Activated effector memory CD4-positive, alpha-beta T cell treated with Interleukin-2 at 50 U/mL for 16 hours (primary cell): ENCODE results near the gene NTN3.

Experiments
- DNase-seq: peaks from one replicate; pipeline ENCODE4 v3.0.0-alpha.2; 2020

NTN3 gene

DNA sequence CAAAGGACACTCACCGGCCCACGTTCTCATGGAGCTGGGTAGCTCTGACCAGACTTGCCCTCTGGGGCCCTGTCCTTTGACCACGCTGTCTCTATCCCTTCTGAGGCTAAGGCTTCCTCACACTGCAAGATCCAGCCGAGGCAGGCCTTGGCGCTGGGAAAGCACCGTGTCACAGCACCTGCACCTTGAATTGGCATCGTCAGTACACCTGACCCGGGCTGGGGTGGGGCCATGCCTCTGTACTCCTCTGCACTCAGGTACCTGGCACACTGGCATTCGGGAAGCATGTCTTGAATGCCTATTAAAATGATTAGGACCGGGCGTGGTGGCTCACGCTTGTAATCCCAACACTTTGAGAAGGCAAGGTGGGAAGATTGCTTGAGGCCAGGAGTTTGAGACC lies 9.9 kb downstream of the NTN3 start:
- no peak for DNase-seq

GRCh38 chr16:2481676-2482075 lies 10.6 kb downstream of the NTN3 start:
- DNase-seq: no peak

- DNase-seq: no peak
Observed at GRCh38 chr16:2482249-2482648, 11.2 kb downstream of the NTN3 start.

DNA sequence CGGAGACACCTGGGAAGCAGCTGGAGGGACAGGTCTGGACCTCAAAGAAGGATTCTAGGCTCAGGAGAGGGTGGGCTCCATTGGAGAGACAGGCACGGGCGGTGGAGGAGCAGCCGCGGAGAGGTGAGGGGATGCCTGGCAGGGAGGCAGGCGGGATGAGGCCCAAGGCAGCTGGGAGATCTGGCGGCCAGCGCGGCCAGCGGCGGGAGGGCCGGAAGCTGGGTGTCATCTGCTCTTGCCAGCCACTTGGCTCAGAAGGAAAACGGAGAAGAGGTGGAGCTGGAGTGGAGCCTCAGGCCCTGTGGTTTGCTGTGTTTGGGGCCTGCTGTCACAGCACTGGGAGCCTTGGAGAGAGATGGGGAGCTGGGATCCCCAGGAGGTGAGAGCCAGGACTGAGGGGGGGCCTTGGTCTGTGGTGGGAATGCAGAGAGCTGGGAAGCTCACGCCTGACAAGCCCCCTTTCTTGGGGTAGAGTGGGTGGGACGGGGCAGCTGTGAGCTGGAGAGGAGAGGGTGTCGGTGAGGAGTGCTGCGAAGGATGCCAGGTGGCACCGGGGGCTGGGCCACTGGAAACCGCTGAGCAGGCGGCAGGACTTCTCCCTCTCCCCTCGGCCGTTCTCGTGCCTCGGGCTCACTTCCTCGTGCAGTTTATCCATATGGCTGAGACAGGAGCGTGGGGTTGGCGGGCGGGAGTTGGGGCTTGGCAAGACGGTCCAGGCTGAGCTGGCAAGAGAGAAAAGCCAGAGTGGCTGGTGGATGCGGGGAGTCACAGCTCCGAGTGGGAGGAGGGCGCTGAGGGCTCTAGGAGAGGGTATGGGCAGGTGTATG lies 11.8 kb downstream of the NTN3 start:
- DNase-seq: no peak

- DNase-seq: no peak
Observed at GRCh38 chr16:2483939-2484897, 13.1 kb downstream of the NTN3 start.

GRCh38 chr16:2484898-2485508 lies 13.9 kb downstream of the NTN3 start:
- DNase-seq: no peak

- DNase-seq: no peak
Observed at GRCh38 chr16:2485811-2486507, 14.9 kb downstream of the NTN3 start.

- peak; percentile 68 for DNase-seq
Observed at GRCh38 chr16:2486645-2487516, 15.8 kb downstream of the NTN3 start.

GRCh38 chr16:2487517-2487842 lies 16.4 kb downstream of the NTN3 start:
- DNase-seq: no peak

GRCh38 chr16:2487903-2488531 lies 16.9 kb downstream of the NTN3 start:
- no peak for DNase-seq

DNA sequence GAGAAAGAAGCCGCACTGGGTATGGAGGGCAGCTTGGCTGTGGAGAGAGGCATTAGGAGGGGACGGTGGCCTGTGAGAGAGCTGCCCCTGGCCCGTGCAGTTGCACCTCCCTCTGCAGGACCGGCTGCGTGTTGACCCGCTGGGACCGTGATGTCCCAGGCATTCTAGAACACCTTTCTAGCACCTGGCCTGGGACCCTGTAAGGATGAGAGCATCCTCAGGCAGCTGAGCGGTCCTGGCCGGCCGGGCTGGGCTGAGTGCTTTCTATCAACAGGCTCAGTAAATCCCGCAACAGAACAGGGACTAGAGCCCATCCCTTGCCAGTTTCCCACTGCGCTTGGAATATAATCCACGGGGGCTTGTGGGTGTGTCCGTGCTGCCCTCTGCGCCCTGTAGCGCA lies 18.5 kb downstream of the NTN3 start:
- DNase-seq: no peak

DNA sequence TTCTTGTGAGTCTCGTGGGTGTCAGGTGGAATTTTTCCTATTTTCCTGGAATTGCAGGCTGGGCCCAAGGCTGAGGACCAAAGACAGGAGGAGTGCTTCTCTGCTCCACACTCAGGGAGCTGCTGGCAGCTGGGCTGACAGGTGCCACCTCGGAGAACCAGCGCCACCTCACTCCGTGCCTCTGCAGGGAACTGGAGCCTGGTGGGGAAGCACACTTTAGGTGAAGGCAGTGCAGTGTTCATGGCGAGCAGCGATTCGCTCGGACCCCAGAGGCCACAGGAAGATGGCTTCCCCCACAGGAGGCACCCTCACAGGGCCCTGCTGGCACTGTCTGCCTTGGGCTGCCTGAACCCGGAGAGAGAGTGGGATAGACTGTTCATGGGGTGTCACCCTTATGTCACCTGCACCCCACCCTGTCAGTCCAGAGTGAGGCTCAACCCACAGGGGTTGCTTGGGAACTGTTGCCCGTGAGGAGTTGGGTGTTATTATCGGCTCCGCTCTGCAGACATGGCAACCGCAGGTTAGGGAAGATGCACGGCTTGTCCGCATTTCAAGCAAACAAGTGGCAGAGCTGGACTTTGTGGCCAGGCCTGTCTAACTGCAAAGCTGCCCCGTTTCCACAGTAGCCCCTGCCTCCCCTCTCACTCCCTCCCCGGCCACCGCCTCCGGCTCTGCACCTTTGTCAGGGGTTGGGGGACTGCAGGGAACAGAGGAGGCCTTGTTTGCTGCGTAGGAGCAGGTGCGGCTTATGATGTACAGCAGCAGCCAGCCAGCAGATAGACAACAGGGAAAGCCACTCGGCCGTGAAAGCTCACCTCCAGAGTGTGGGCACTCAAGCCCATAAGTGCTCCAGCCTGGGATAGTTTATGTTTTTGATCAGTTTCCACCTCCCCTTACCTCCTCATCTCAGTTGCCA lies 19.4 kb downstream of the NTN3 start:
- DNase-seq: no peak

DNA sequence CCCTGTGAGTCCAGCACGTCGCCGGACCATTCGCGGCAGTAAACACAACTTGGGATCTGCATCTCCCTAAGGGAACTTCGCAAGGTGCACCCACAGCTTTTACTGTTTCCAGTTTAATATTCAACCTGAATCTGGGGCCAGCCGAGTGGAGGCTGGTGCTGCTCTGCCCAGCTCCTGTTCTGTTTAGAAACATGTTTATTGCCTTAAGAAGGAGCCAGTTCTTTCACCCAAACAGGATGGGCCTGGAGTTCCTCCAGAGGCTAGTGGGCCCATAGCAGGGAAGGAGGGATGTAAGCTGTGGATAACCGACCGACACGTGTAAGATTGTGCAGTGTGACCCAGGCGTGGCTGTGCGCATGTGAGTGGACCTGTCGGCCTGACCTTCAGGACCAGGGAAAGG lies 21.2 kb downstream of the NTN3 start:
- no peak for DNase-seq

DNA sequence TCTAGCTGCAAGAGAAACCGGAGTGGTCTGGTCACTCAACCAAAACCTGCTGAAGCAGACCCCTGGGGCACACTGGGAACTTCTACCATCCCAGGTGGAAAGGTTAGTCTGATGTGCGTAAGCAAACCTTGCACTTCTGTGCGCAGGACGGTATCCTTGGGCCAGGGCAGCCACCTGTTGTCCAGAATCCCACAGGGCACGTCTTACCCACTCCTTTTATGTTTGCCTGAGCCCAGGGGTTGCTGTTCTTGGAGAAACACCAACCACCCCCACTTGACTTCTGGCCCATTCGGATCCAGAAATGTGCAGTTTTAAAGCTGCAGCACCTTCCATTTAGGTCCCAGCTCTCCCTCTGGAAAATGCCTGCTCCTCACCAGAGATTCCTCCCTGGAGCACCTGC lies 22.5 kb downstream of the NTN3 start:
- no peak for DNase-seq

DNA sequence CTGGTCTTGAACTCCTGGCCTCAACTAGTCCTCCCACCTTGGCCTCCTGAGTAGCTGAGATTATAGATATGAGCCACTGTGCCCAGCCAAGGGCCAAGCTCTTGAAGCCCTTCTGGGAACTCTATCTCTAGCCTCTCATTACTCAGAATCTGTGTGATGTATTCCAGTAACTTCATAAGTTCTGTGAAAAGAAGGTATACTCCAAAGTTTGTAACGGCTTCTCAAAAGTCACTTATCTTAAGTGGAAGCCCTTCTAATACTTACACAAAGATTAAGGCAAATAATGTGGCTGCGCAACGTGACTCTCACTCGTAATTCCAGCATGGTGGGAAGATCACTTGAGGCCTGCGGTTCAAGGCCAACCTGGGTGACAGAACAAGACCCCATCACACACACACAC lies 23.5 kb downstream of the NTN3 start:
- no peak for DNase-seq

GRCh38 chr16:2495041-2495440 lies 23.9 kb downstream of the NTN3 start:
- DNase-seq: no peak

DNA sequence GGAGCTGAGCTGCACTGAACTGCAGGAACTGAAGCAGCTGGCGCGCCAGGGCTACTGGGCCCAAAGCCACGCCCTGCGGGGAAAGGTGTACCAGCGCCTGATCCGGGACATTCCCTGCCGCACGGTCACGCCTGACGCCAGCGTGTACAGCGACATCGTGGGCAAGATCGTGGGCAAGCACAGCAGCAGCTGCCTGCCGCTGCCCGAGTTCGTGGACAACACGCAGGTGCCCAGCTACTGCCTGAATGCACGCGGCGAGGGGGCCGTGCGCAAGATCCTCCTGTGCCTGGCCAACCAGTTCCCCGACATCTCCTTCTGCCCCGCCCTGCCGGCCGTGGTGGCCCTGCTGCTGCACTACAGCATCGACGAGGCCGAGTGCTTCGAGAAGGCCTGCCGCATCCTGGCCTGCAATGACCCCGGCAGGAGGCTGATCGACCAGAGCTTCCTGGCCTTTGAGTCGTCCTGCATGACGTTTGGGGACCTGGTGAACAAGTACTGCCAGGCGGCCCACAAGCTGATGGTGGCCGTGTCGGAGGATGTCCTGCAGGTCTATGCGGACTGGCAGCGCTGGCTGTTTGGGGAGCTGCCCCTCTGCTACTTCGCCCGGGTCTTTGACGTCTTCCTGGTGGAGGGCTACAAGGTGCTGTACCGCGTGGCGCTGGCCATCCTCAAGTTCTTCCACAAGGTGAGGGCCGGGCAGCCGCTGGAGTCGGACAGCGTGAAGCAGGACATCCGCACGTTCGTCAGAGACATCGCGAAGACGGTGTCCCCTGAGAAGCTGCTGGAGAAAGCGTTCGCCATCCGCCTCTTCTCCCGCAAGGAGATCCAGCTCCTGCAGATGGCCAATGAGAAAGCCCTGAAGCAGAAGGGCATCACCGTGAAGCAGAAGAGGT lies 25.4 kb downstream of the NTN3 start:
- DNase-seq: no peak

- DNase-seq: no peak
Observed at GRCh38 chr16:2497116-2497630, 26.1 kb downstream of the NTN3 start.
